ENCODE measurements around the gene HGS.

DNA sequence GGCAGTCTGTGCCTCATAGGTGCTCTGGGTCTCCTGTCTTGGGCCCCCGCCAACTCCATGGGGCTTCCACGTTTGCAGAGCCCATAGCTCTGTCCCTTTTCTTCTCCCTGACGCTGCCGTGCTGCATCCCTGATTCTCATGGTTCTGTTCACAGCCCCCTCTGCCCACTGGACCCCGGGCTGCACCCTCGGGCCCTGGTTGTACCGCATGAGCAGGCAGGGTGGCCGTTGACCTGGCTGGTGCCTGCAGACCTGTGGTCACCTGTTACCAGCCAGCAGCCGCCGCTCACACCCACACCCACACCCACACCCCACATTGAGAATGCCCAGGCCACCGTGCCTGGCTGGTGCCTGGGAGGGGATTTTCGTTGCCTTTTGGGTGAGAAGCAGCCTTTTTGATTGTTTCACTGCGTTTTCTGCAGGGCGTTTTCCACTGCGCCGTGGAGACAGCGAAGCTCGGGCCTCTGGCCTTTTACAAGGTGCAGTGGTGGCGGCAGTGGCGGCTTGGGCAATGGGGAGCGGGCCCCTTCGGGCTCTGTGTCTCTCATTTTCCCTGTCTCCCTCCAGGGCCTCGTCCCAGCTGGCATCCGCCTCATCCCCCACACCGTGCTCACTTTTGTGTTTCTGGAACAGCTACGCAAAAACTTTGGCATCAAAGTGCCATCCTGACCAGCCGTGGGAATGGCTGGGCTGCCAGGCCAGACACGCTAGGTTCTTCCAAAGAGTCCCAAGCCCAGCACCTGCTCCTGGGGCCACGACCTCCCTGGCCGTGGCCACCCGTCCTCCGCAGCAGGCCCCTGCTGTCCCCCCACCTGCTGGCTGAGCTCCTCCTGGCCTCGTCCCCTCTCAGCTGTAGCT, 35.8 kb downstream of the HGS start:
- TF ChIP-seq, protein P1, sequence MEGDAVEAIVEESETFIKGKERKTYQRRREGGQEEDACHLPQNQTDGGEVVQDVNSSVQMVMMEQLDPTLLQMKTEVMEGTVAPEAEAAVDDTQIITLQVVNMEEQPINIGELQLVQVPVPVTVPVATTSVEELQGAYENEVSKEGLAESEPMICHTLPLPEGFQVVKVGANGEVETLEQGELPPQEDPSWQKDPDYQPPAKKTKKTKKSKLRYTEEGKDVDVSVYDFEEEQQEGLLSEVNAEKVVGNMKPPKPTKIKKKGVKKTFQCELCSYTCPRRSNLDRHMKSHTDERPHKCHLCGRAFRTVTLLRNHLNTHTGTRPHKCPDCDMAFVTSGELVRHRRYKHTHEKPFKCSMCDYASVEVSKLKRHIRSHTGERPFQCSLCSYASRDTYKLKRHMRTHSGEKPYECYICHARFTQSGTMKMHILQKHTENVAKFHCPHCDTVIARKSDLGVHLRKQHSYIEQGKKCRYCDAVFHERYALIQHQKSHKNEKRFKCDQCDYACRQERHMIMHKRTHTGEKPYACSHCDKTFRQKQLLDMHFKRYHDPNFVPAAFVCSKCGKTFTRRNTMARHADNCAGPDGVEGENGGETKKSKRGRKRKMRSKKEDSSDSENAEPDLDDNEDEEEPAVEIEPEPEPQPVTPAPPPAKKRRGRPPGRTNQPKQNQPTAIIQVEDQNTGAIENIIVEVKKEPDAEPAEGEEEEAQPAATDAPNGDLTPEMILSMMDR (IDR thresholded peaks at IDR 0.05): no peak
- TF ChIP-seq EP300 (IDR thresholded peaks at IDR 0.05; ENCODE audit: low read depth): no peak

All from transverse colon (tissue), 3 donors.